H9 (cell line): ENCODE data around the gene IFNGR1. TPM values are rescaled to one million over a fixed set of nuclear protein-coding genes. Genes with fewer than 3 reads are reported as not detected.

ENCODE experiments used
- DNase-seq: peaks from one replicate; pipeline ENCODE4 v3.0.0-alpha.2; 2017
- H2AFZ ChIP-seq: one replicate; pipeline ENCODE4 v1.6.1; 2013; ENCODE audit warnings: mild to moderate bottlenecking, low read length, control low read depth, moderate library complexity
- H2AK5ac ChIP-seq: 2 replicates; pipeline ENCODE4 v1.6.1; 2013; ENCODE audit warnings: low read length, control low read depth, mixed read lengths; ENCODE audit not compliant: insufficient read length
- H2BK120ac ChIP-seq: one replicate; pipeline ENCODE4 v1.6.1; 2013; ENCODE audit warnings: low read depth, mild to moderate bottlenecking, low read length, control low read depth, inconsistent platforms; ENCODE audit not compliant: poor library complexity, severe bottlenecking
- H2BK12ac ChIP-seq: 2 replicates; pipeline ENCODE4 v1.6.1; 2013; ENCODE audit warnings: low read length, control low read depth, mixed read lengths, low read depth; ENCODE audit not compliant: insufficient read length
- H2BK15ac ChIP-seq: 2 replicates; pipeline ENCODE4 v1.6.1; 2013; ENCODE audit warnings: low read depth, low read length, control low read depth
- H2BK20ac ChIP-seq: one replicate; pipeline ENCODE4 v1.6.1; 2013; ENCODE audit warnings: low read depth, mild to moderate bottlenecking, low read length, control low read depth, inconsistent platforms; ENCODE audit not compliant: poor library complexity, severe bottlenecking
- H2BK5ac ChIP-seq: 2 replicates; pipeline ENCODE4 v1.6.1; 2013; ENCODE audit warnings: low read length, control low read depth, mixed read lengths; ENCODE audit not compliant: insufficient read length
- H3K14ac ChIP-seq: 2 replicates; pipeline ENCODE4 v1.6.1; 2013; ENCODE audit warnings: low read length, control low read depth; ENCODE audit not compliant: insufficient read depth
- H3K18ac ChIP-seq: 2 replicates; pipeline ENCODE4 v1.6.1; 2013; ENCODE audit warnings: low read depth, mild to moderate bottlenecking, mixed read lengths, low read length, control low read depth; ENCODE audit not compliant: insufficient read length
- H3K23ac ChIP-seq: 2 replicates; pipeline ENCODE4 v1.6.1; 2013; ENCODE audit warnings: low read length, control low read depth, mixed read lengths, low read depth; ENCODE audit not compliant: insufficient read length
- H3K23me2 ChIP-seq: 2 replicates; pipeline ENCODE4 v1.6.1; 2013; ENCODE audit warnings: low read depth, mild to moderate bottlenecking, mixed read lengths, low read length, control low read depth; ENCODE audit not compliant: insufficient read length, poor library complexity, severe bottlenecking
- H3K27ac ChIP-seq: 2 replicates; pipeline ENCODE4 v1.5.1; 2013; ENCODE audit warnings: low read length, control low read depth, mixed read lengths, low read depth; ENCODE audit not compliant: insufficient read length
- H3K27me3 ChIP-seq: 2 replicates; pipeline ENCODE4 v1.6.1; 2013; ENCODE audit warnings: low read length, control low read depth, inconsistent platforms; ENCODE audit not compliant: insufficient read depth
- H3K4ac ChIP-seq: 2 replicates; pipeline ENCODE4 v1.6.1; 2013; ENCODE audit warnings: low read depth, mild to moderate bottlenecking, control low read depth, inconsistent platforms, low read length, moderate library complexity
- H3K4me1 ChIP-seq: 2 replicates; pipeline ENCODE4 v1.6.1; 2013; ENCODE audit warnings: low read length, control low read depth, inconsistent platforms; ENCODE audit not compliant: insufficient read depth
- H3K4me2 ChIP-seq: 2 replicates; pipeline ENCODE4 v1.6.1; 2013; ENCODE audit warnings: low read length, control low read depth, mixed read lengths; ENCODE audit not compliant: insufficient read length, insufficient read depth
- H3K56ac ChIP-seq: 2 replicates; pipeline ENCODE4 v1.6.1; 2013; ENCODE audit warnings: low read depth, mild to moderate bottlenecking, mixed read lengths, low read length, control low read depth; ENCODE audit not compliant: insufficient read length
- H3K79me1 ChIP-seq: 2 replicates; pipeline ENCODE4 v1.6.1; 2013; ENCODE audit warnings: low read depth, mild to moderate bottlenecking, moderate library complexity, low read length, control low read depth, inconsistent platforms; ENCODE audit not compliant: insufficient read depth, poor library complexity, severe bottlenecking
- H3K79me2 ChIP-seq: 2 replicates; pipeline ENCODE4 v1.6.1; 2013; ENCODE audit warnings: low read length, control low read depth, inconsistent platforms; ENCODE audit not compliant: insufficient read depth
- H3K9ac ChIP-seq: 2 replicates; pipeline ENCODE4 v1.6.1; 2013; ENCODE audit warnings: low read length, control low read depth, mixed read lengths; ENCODE audit not compliant: insufficient read length; ENCODE audit errors: extremely low read depth
- H3K9me3 ChIP-seq: one replicate; pipeline ENCODE4 v1.6.1; 2013; ENCODE audit warnings: low read depth, low read length, inconsistent platforms; ENCODE audit not compliant: control insufficient read depth
- H3T11ph ChIP-seq: one replicate; pipeline ENCODE4 v1.6.1; 2013; ENCODE audit warnings: mild to moderate bottlenecking, low read length, control low read depth, inconsistent platforms
- H4K20me1 ChIP-seq: one replicate; pipeline ENCODE4 v1.6.1; 2013; ENCODE audit not compliant: control insufficient read depth, insufficient read length, insufficient read depth
- H4K5ac ChIP-seq: 2 replicates; pipeline ENCODE4 v1.6.1; 2013; ENCODE audit warnings: low read depth, mild to moderate bottlenecking, mixed read lengths, low read length, control low read depth; ENCODE audit not compliant: insufficient read length
- H4K8ac ChIP-seq: replicated peaks from 2 replicates; pipeline ENCODE4 v1.6.1; 2013; ENCODE audit warnings: low read length, control low read depth, mixed read lengths, low read depth; ENCODE audit not compliant: insufficient read length
- H4K91ac ChIP-seq: 2 replicates; pipeline ENCODE4 v1.6.1; 2013; ENCODE audit warnings: low read depth, mild to moderate bottlenecking, moderate library complexity, mixed read lengths, low read length, control low read depth; ENCODE audit not compliant: insufficient read length
- H3K27ac Mint-ChIP-seq, 3 experiments: 2 replicates in 2 of 3; 3 replicates in 1 of 3; pipeline ENCODE4 v1.8.0; 2020 to 2021; ENCODE audit warnings: mixed read lengths in 3 of 3, mild to moderate bottlenecking in 1 of 3, moderate library complexity in 1 of 3
- H3K27me3 Mint-ChIP-seq: 2 replicates; pipeline ENCODE4 v1.8.0; 2021; ENCODE audit warnings: low read depth, mild to moderate bottlenecking, moderate library complexity, mixed read lengths
- H3K36me3 Mint-ChIP-seq, 3 experiments: 2 replicates in 2 of 3; 3 replicates in 1 of 3; pipeline ENCODE4 v1.8.0; 2020 to 2021; ENCODE audit warnings: low read depth in 3 of 3, mixed read lengths in 3 of 3; ENCODE audit not compliant: insufficient read depth in 1 of 3
- H3K4me1 Mint-ChIP-seq, 2 experiments: 2 replicates each; pipeline ENCODE4 v1.8.0; 2020; ENCODE audit warnings: mixed read lengths in 2 of 2
- H3K4me3 Mint-ChIP-seq, 2 experiments: 2 replicates in 1 of 2; 3 replicates in 1 of 2; pipeline ENCODE4 v1.8.0; 2020 to 2021; ENCODE audit warnings: mild to moderate bottlenecking in 2 of 2, mixed read lengths in 2 of 2, moderate library complexity in 1 of 2
- H3K9me3 Mint-ChIP-seq, 2 experiments: 2 replicates in 1 of 2; 3 replicates in 1 of 2; pipeline ENCODE4 v1.8.0; 2020; ENCODE audit warnings: mild to moderate bottlenecking in 2 of 2, mixed read lengths in 2 of 2, moderate library complexity in 1 of 2
- CTCF ChIP-seq: fragments of 200-600 bp; sonication (generic); conservative IDR thresholded peaks from 3 replicates; pipeline ENCODE4 v1.8.0; 2021; ENCODE audit warnings: antibody characterized with exemption, mild to moderate bottlenecking
- WGBS: extraction: QIAGEN DNeasy Blood & Tissue Kit; methylation state at CpG from one replicate; pipeline ENCODE4 v1.1.7; 2013; ENCODE audit warnings: missing lambda C conversion rate, low lambda C conversion rate, mixed read lengths; ENCODE audit not compliant: insufficient read length; ENCODE audit errors: extremely low coverage; 5-methylcytosine and 5-hydroxymethylcytosine counted together
- total RNA-seq: library from RNA; stranded (reverse); gene quantifications from 2 replicates; pipeline ENCODE4 v1.2.1, GENCODE V29; 2021

Gene IFNGR1
- total RNA-seq, 1 experiment from 2014 or later, result 32.2 TPM

- H3K27ac ChIP-seq, result no peak overlapping the region
- H2BK120ac ChIP-seq, result no peak overlapping the region
- no peak for TF ChIP-seq CTCF
- Mint-ChIP-seq H3K4me3 (no peak overlapping the region), H3K27me3 (peaks cover 5% of the 10 kb centered on the region; the same call in 1 of the 2 replicates), H3K4me1 (peaks cover 9 to 14% of the 10 kb centered on the region in 2 experiments; a peak in 3 of 4 replicates), H3K36me3 (no peaks in the 10 kb centered on the region), H3K9me3 (no peaks in the 10 kb centered on the region; a peak in 1 of 5 replicates), H3K27ac (peak overlapping the region in 1 of 3 experiments; percentile 36; a peak in 1 of 7 replicates)
- no peak overlapping the region for H4K8ac ChIP-seq
- no peak overlapping the region for H2BK12ac ChIP-seq
- H2AK5ac ChIP-seq, result no peak overlapping the region
- H4K91ac ChIP-seq, result no peak overlapping the region
- H3K23ac ChIP-seq, result no peak overlapping the region
- no peaks in the 10 kb centered on the region for H3K79me2 ChIP-seq
- H3K9me3 ChIP-seq, result no peaks in the 10 kb centered on the region
- H3K23me2 ChIP-seq, result no peaks in the 10 kb centered on the region
- H3T11ph ChIP-seq, result no peak overlapping the region
- no peak overlapping the region for H3K56ac ChIP-seq
- no peak overlapping the region for H4K5ac ChIP-seq
- no peak overlapping the region for H2BK15ac ChIP-seq
- no peaks in the 10 kb centered on the region for H4K20me1 ChIP-seq
- no peak for DNase-seq
- H2BK5ac ChIP-seq, result no peak overlapping the region
- no peaks in the 10 kb centered on the region; the same call in 1 of the 2 replicates for H3K4me1 ChIP-seq
- H3K14ac ChIP-seq, result no peak overlapping the region; the same call in 1 of the 2 replicates
- no peak overlapping the region for H2BK20ac ChIP-seq
- no peak overlapping the region for H3K9ac ChIP-seq
- no peak overlapping the region for H3K4ac ChIP-seq
- WGBS, result no CpG with 5 or more reads among the region's 3 CpGs
- H3K27me3 ChIP-seq, result no peaks in the 10 kb centered on the region; the same call in 1 of the 2 replicates
- H3K79me1 ChIP-seq, result no peaks in the 10 kb centered on the region
- H2AFZ ChIP-seq, result no peak overlapping the region
- no peak overlapping the region for H3K18ac ChIP-seq
- no peak overlapping the region for H3K4me2 ChIP-seq
Measured at GRCh38 chr6:137229075-137229759, 10.0 kb upstream of the IFNGR1 start.
